ENCODE data around the gene VAV1. TPM values are rescaled to one million over a fixed set of nuclear protein-coding genes. Genes with fewer than 3 reads are reported as not detected.

Gene VAV1
- total and polyA plus RNA-seq, 2 of the 13 experiments (the other 11 are each of a cell fraction or from before 2014, with no cell fraction given): not detected

DNA sequence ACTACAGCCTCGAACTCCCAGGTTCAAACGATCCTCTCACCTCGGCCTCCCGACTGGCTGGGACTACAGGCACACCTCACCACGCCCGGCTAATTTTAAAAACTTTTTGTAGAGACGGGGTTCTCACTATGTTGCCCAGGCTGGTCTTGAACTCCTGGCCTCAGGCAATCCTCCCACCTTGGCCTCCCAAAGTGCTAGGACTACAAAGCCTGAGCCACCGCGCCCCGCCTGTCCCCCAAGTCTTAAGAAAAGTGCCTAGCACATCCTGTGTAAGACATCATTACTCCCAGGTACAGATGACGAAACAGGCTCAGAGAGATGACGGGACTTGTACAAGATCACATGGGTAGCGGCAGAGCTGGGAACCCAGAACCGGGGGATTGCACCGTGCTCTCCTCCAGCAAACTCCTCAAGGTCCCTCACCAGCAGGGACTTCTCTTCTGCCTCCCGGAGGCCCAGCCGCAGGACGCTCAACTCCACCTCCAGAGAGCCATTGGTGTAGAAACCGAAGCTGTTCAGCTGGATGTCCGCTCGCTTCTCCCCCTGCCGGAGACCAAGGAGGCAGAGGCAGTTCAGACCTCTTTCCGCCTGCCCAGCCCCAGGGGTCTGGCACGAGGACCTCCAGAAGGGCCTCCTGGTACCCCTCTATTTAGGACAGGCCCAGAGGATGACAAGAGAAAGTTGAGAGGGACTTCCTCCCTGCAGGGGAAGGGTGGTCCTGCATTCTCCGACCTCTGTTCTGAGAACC, 36.2 kb upstream of the VAV1 start (continued):
- TF ChIP-seq, protein P1, sequence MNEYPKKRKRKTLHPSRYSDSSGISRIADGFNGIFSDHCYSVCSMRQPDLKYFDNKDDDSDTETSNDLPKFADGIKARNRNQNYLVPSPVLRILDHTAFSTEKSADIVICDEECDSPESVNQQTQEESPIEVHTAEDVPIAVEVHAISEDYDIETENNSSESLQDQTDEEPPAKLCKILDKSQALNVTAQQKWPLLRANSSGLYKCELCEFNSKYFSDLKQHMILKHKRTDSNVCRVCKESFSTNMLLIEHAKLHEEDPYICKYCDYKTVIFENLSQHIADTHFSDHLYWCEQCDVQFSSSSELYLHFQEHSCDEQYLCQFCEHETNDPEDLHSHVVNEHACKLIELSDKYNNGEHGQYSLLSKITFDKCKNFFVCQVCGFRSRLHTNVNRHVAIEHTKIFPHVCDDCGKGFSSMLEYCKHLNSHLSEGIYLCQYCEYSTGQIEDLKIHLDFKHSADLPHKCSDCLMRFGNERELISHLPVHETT (CRISPR knock-in tag; conservative IDR thresholded peaks at IDR 0.05): no peak
- TF ChIP-seq, protein P2, sequence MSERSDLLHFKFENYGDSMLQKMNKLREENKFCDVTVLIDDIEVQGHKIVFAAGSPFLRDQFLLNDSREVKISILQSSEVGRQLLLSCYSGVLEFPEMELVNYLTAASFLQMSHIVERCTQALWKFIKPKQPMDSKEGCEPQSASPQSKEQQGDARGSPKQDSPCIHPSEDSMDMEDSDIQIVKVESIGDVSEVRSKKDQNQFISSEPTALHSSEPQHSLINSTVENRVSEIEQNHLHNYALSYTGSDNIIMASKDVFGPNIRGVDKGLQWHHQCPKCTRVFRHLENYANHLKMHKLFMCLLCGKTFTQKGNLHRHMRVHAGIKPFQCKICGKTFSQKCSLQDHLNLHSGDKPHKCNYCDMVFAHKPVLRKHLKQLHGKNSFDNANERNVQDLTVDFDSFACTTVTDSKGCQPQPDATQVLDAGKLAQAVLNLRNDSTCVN (CRISPR knock-in tag; IDR thresholded peaks at IDR 0.05; ENCODE audit: borderline replicate concordance): no peak
- TF ChIP-seq MXI1 (IDR thresholded peaks at IDR 0.05; ENCODE audit: borderline replicate concordance, low read depth, low read length) (peak; percentile 67; the same call in 1 of the 3 replicates), SAP130 (CRISPR knock-in tag; IDR thresholded peaks at IDR 0.05; ENCODE audit: low read depth) (peak; percentile 80), CCAR2 (optimal IDR thresholded peaks at IDR 0.05; ENCODE audit: low read depth, low read length) (no peak), MED13 (CRISPR knock-in tag; IDR thresholded peaks at IDR 0.05) (no peak), ZMYM4 (CRISPR knock-in tag; IDR thresholded peaks at IDR 0.05) (0 out of 2 replicates have a peak, but pooled peaks have one; percentile 24), ARHGAP35 (CRISPR knock-in tag; IDR thresholded peaks at IDR 0.05; ENCODE audit: borderline replicate concordance) (no peak), KDM2A (CRISPR knock-in tag; IDR thresholded peaks at IDR 0.05; ENCODE audit: borderline replicate concordance, low read depth) (peak; percentile 52; the same call in 1 of the 2 replicates), NRL (CRISPR knock-in tag; IDR thresholded peaks at IDR 0.05; ENCODE audit: borderline replicate concordance) (no peak), MIXL1 (CRISPR knock-in tag; IDR thresholded peaks at IDR 0.05) (peak; percentile 68), SRSF9 (IDR thresholded peaks at IDR 0.05; ENCODE audit: borderline replicate concordance, insufficient read depth, low read depth, low read length, poor library complexity, severe bottlenecking) (no peak), ZBTB38 (CRISPR knock-in tag; IDR thresholded peaks at IDR 0.05) (no peak), SP4 (CRISPR knock-in tag; IDR thresholded peaks at IDR 0.05) (no peak), HIVEP1 (CRISPR knock-in tag; IDR thresholded peaks at IDR 0.05) (no peak), MAFF (IDR thresholded peaks at IDR 0.05; ENCODE audit: low read depth, low read length) (no peak), ZNF44 (CRISPR knock-in tag; IDR thresholded peaks at IDR 0.05) (0 out of 2 replicates have a peak, but pooled peaks have one; percentile 42)
- TF ChIP-seq, protein P3, sequence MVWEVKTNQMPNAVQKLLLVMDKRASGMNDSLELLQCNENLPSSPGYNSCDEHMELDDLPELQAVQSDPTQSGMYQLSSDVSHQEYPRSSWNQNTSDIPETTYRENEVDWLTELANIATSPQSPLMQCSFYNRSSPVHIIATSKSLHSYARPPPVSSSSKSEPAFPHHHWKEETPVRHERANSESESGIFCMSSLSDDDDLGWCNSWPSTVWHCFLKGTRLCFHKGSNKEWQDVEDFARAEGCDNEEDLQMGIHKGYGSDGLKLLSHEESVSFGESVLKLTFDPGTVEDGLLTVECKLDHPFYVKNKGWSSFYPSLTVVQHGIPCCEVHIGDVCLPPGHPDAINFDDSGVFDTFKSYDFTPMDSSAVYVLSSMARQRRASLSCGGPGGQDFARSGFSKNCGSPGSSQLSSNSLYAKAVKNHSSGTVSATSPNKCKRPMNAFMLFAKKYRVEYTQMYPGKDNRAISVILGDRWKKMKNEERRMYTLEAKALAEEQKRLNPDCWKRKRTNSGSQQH (CRISPR knock-in tag; IDR thresholded peaks at IDR 0.05; ENCODE audit: low read depth): 0 out of 2 replicates have a peak, but pooled peaks have one; percentile 28
- TF ChIP-seq, protein P4, sequence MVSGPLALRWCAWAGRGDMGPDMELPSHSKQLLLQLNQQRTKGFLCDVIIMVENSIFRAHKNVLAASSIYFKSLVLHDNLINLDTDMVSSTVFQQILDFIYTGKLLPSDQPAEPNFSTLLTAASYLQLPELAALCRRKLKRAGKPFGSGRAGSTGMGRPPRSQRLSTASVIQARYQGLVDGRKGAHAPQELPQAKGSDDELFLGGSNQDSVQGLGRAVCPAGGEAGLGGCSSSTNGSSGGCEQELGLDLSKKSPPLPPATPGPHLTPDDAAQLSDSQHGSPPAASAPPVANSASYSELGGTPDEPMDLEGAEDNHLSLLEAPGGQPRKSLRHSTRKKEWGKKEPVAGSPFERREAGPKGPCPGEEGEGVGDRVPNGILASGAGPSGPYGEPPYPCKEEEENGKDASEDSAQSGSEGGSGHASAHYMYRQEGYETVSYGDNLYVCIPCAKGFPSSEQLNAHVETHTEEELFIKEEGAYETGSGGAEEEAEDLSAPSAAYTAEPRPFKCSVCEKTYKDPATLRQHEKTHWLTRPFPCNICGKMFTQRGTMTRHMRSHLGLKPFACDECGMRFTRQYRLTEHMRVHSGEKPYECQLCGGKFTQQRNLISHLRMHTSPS (CRISPR knock-in tag; IDR thresholded peaks at IDR 0.05; ENCODE audit: low read depth): no peak
- TF ChIP-seq, protein P5, sequence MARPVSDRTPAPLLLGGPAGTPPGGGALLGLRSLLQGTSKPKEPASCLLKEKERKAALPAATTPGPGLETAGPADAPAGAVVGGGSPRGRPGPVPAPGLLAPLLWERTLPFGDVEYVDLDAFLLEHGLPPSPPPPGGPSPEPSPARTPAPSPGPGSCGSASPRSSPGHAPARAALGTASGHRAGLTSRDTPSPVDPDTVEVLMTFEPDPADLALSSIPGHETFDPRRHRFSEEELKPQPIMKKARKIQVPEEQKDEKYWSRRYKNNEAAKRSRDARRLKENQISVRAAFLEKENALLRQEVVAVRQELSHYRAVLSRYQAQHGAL (CRISPR knock-in tag; IDR thresholded peaks at IDR 0.05; ENCODE audit: not compliant biosample characterization): no peak
- TF ChIP-seq, protein P6, sequence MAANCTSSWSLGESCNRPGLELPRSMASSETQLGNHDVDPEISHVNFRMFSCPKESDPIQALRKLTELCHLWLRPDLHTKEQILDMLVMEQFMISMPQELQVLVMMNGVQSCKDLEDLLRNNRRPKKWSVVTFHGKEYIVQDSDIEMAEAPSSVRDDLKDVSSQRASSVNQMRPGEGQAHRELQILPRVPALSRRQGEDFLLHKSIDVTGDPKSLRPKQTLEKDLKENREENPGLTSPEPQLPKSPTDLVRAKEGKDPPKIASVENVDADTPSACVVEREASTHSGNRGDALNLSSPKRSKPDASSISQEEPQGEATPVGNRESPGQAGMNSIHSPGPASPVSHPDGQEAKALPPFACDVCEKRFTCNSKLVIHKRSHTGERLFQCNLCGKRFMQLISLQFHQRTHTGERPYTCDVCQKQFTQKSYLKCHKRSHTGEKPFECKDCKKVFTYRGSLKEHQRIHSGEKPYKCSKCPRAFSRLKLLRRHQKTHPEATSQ (CRISPR knock-in tag; IDR thresholded peaks at IDR 0.05; ENCODE audit: borderline replicate concordance): no peak
